Spleen (tissue), 11 donors: ENCODE measurements around the gene ZNF598. TPM values are rescaled to one million over a fixed set of nuclear protein-coding genes. Genes with fewer than 3 reads are reported as not detected.

Experiments used
- DNase-seq: peaks from one replicate; pipeline ENCODE4 v3.0.0-alpha.2; 2020
- H3K27ac ChIP-seq, 8 donors: fragments of 200-600 bp; sonication (generic) in 7 of 8; 1 replicate in 4 of 8; 2 replicates in 4 of 8; pipeline versions ENCODE4 v1.5.0 to v1.8.0; 2016 to 2021; ENCODE audit warnings: inconsistent platforms in 4 of 8, mild to moderate bottlenecking in 4 of 8, moderate library complexity in 1 of 8
- H3K27me3 ChIP-seq, 7 donors: fragments of 200-600 bp; sonication (generic) in 6 of 7; replicated peaks in 1 of 7; 1 replicate in 4 of 7; 2 replicates in 3 of 7; pipeline versions ENCODE4 v1.5.0 to v1.8.0; 2016 to 2021; ENCODE audit warnings: inconsistent platforms in 3 of 7, mild to moderate bottlenecking in 1 of 7
- H3K36me3 ChIP-seq, 6 donors: fragments of 200-600 bp; sonication (generic) in 5 of 6; 1 replicate in 4 of 6; 2 replicates in 2 of 6; pipeline versions ENCODE4 v1.5.0 to v1.8.0; 2016 to 2021; ENCODE audit warnings: inconsistent platforms in 2 of 6
- H3K4me1 ChIP-seq, 6 donors: fragments of 200-600 bp; sonication (generic) in 5 of 6; 1 replicate in 3 of 6; 2 replicates in 3 of 6; pipeline versions ENCODE4 v1.5.0 to v1.8.0; 2016 to 2021; ENCODE audit warnings: inconsistent platforms in 3 of 6
- H3K4me3 ChIP-seq, 8 donors: fragments of 200-600 bp; sonication (generic) in 7 of 8; 1 replicate in 4 of 8; 2 replicates in 4 of 8; pipeline versions ENCODE4 v1.5.0 to v1.8.0; 2016 to 2021; ENCODE audit warnings: inconsistent platforms in 4 of 8, mild to moderate bottlenecking in 4 of 8, moderate library complexity in 2 of 8
- H3K9me3 ChIP-seq, 8 donors: fragments of 200-600 bp; sonication (generic) in 7 of 8; 1 replicate in 4 of 8; 2 replicates in 4 of 8; pipeline versions ENCODE4 v1.5.0 to v1.8.0; 2016 to 2021; ENCODE audit warnings: inconsistent platforms in 4 of 8
- CTCF ChIP-seq, 11 experiments: fragments of 200-600 bp in 7 of 11; fragments of 450-650 bp in 4 of 11; sonication (generic) in 4 of 11; IDR thresholded peaks in 8 of 11; conservative IDR thresholded peaks in 3 of 11; 1 replicate in 7 of 11; 2 replicates in 4 of 11; pipeline versions ENCODE4 v1.4.0 to v1.8.0; 2016 to 2021; ENCODE audit warnings: antibody characterized with exemption in 11 of 11, inconsistent platforms in 4 of 11, mild to moderate bottlenecking in 1 of 11
- POLR2A ChIP-seq, 3 donors: fragments of 450-650 bp; IDR thresholded peaks; one replicate each; pipeline ENCODE4 v1.5.1; 2017; ENCODE audit warnings: antibody characterized with exemption in 3 of 3, mild to moderate bottlenecking in 1 of 3
- POLR2AphosphoS5 ChIP-seq, 3 donors: sonication (generic); formaldehyde crosslinking; IDR thresholded peaks; one replicate each; pipeline ENCODE4 v1.5.1; 2017; ENCODE audit warnings: antibody characterized with exemption in 3 of 3
- WGBS, 5 donors: extraction: QIAGEN DNeasy Blood & Tissue Kit in 3 of 5; methylation state at CpG; one replicate each; pipeline versions ENCODE4 v1.1.5 to v1.1.7; 2013 to 2018; 5-methylcytosine and 5-hydroxymethylcytosine counted together
- intact Hi-C: fragments of 100-400 bp; cut with DNase I; formaldehyde crosslinking; loops from one replicate; pipeline ENCODE4 v1.15.0; 2023; ENCODE audit warnings: low total_unique reads
- polyA plus RNA-seq, 3 donors: library from polyadenylated mRNA; stranded (reverse); fragments of 200-250 nt; gene quantifications; one replicate each; pipeline ENCODE4 v1.2.1, GENCODE V29; 2013
- total RNA-seq, 7 donors: library from RNA; depleted of rRNA in 3 of 7; stranded (reverse); fragments of >200 nt in 3 of 7; fragmentation: NEBNext Ultra II Directional in 4 of 7; extraction: Animal tissue kit (Norgen Biotek cat#: 25700) in 4 of 7; gene quantifications; one replicate each; pipeline versions ENCODE4 v1.1.0 to v1.2.1, GENCODE V29; 2016 to 2021
- donor health status: healthy with polysubstance abuse.
- donor health status: DM: no; HTN: no; CAD: no; lungs with moderate emphysema.
- donor health status: DM: no; HTN: no; CAD: no.
- donor health status: Bipolar disorder and iron deficiency.
- donor health status: healthy.
- donor health status: DM: no; HTN: no; CAD: no.
- donor health status: DM: yes; HTN: yes; CAD: no.

The ZNF598 gene
- total and polyA plus RNA-seq, 10 donors: 21.8 to 56.2 (median 42.0) TPM

DNA sequence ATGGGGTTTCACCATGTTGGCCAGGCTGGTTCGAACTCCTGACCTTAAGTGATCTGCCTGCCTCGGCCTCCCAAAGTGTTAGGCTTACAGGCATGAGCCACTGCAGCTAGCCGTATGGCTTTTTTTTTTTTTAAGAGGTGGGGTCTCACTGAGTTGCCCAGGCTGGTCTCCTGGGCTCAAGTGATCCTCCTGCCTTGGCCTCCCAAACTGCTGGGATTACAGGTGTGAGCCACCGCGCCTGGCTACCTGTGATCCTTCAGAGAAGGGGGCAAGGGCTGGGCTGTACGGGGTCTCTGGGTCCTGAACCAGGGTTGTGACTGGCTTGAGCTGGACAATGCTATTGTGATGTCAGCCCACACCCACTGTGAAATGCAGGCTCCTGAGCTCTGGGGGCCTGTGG lies 43.2 kb downstream of the ZNF598 start, which contains the start of gene RNF151:
RNF151 (plus strand) TSS at position 397 of the 400 bp plus-strand sequence. CDS start 26 bp downstream, outside the sequence.
- TF ChIP-seq CTCF (IDR thresholded peaks at IDR 0.05 in 8 of 11, conservative IDR thresholded peaks at IDR 0.05 in 3 of 11): no peak
- TF ChIP-seq POLR2AphosphoS5 (IDR thresholded peaks at IDR 0.05): no peak
- no peak for TF ChIP-seq POLR2A (IDR thresholded peaks at IDR 0.05)
- Histone ChIP-seq H3K36me3 (peaks cover 0 to 31% (median 19%) of the 10 kb centered on the region in 6 donors), H3K4me1 (peaks cover 27 to 62% (median 53%) of the 10 kb centered on the region in 6 donors), H3K27me3 (no peaks in the 10 kb centered on the region), H3K4me3 (peak within 1 kb of the TSS; percentile 66 to 94 (median 81)), H3K9me3 (no peaks in the 10 kb centered on the region), H3K27ac (peak within 1 kb of the TSS; percentile 80 to 99 (median 98))
- intact Hi-C loops: no loop called here
- WGBS, 5 donors: 92 to 98% (median 96%) methylated on average over 5 to 6 of the region's 6 CpGs
- no peak for DNase-seq

DNA sequence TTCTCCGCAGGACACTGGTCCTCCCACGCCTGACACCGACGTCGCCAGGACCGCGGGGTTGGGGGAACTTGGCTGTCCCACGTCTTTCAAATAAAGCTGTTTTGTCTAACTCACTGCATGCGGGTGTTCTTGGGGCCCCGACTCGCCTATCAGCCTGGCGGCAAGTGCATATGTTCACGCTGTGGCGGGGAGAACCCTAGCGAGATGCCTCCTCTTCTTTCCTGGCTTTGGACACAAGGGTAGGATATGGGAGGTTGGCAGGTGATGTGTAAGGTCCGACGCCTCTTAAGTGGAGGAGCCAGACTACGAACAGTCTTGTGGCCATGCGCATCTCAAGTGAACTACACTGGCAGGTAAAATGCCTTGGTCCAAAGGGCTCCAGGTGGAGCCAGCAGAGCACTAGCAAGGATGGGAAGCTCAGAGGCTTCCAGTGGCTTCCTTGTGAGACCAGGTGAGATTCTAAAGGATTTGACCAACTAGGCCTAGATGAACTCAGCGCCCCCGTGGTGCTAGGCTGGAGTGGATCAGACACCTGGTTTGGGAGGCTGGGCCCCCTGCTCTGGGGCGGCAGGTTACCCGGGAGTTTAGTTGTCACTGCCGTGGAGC lies 44.1 kb downstream of the ZNF598 start:
- H3K27me3 ChIP-seq: no peaks in the 10 kb centered on the region
- TF ChIP-seq POLR2AphosphoS5 (IDR thresholded peaks at IDR 0.05): no peak
- H3K36me3 ChIP-seq: peaks cover 0 to 40% (median 26%) of the 10 kb centered on the region in 6 donors
- H3K27ac ChIP-seq: peak overlapping the region; percentile 80 to 99 (median 98)
- H3K9me3 ChIP-seq: no peaks in the 10 kb centered on the region
- H3K4me1 ChIP-seq: peaks cover 23 to 62% (median 53%) of the 10 kb centered on the region in 6 donors
- 21 to 65% (median 22%) methylated on average over 9 to 24 of the region's 24 CpGs for WGBS, 5 donors
- DNase-seq: no peak
- intact Hi-C loops: no loop called here
- peak overlapping the region; percentile 66 to 94 (median 81) for H3K4me3 ChIP-seq

GRCh38 chr16:1964506-1965395 lies 44.9 kb downstream of the ZNF598 start, which contains the start of gene RPS2:
Gene RPS2, minus strand, starts transcription at chr16:1964826. Its CDS starts 201 bp downstream, at chr16:1964625.
- no peaks in the 10 kb centered on the region for H3K27me3 ChIP-seq
- TF ChIP-seq POLR2A (IDR thresholded peaks at IDR 0.05) (peak; percentile 85 to 92 (median 91)), POLR2AphosphoS5 (IDR thresholded peaks at IDR 0.05) (peak; percentile 99 to 100 (median 100)), CTCF (IDR thresholded peaks at IDR 0.05 in 8 of 11, conservative IDR thresholded peaks at IDR 0.05 in 3 of 11) (peak in 6 of 11 experiments; percentile 5 to 54 (median 38))
- peak within 1 kb of the TSS; percentile 66 to 94 (median 81) for H3K4me3 ChIP-seq
- peak within 1 kb of the TSS; percentile 80 to 99 (median 98) for H3K27ac ChIP-seq
- intact Hi-C loops: no loop called here
- H3K9me3 ChIP-seq: no peaks in the 10 kb centered on the region
- peaks cover 28 to 66% (median 58%) of the 10 kb centered on the region in 6 donors for H3K4me1 ChIP-seq
- WGBS, 5 donors: 0 to 1% (median 0%) methylated on average over 42 to 97 of the region's 97 CpGs
- peak; percentile 99 for DNase-seq
- H3K36me3 ChIP-seq: peaks cover 0 to 40% (median 26%) of the 10 kb centered on the region in 6 donors

DNA sequence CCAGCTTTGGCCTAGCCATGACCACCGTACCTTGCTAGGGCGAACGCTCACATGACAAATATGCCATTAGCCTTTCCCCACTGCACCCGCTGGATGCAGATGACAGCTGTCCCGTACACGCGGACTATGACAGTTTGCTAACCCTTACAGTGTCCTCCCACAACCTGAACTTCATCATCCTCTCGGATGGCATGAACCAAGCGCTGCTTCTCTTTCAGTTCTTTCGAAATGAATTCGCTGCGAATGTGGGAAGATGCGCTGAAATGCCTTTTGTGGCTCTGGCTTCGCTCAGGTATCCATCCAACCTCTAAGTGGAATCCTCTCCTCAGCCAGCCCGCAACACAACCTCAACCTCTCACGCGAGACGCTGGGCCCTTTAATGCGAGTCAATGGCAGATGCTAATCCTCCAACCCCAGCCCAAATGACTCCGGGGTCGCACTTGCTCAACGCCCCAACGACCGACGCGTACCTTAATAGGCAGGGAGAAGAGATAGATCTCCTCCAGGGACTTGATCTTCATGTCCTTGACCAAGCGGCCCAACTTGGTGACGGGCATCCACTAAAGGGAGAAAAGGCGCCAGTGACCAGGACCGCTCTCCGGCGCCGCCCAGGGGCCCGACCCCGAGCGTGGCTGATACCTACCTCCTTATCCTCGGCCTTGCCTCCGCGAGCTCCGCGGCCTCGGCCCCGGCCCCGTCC lies 45.7 kb downstream of the ZNF598 start:
- H3K4me1 ChIP-seq: peaks cover 28 to 74% (median 62%) of the 10 kb centered on the region in 6 donors
- WGBS, 5 donors: 7 to 12% (median 8%) methylated on average over 29 to 44 of the region's 44 CpGs
- H3K27me3 ChIP-seq: no peaks in the 10 kb centered on the region
- peak overlapping the region; percentile 66 to 94 (median 81) for H3K4me3 ChIP-seq
- peak in 1 of 3 donors; percentile 14 for TF ChIP-seq POLR2AphosphoS5 (IDR thresholded peaks at IDR 0.05)
- peak in 1 of 11 experiments; percentile 27 for TF ChIP-seq CTCF (IDR thresholded peaks at IDR 0.05 in 8 of 11, conservative IDR thresholded peaks at IDR 0.05 in 3 of 11)
- TF ChIP-seq POLR2A (IDR thresholded peaks at IDR 0.05): no peak
- intact Hi-C loops: no loop called here
- H3K9me3 ChIP-seq: no peaks in the 10 kb centered on the region
- H3K36me3 ChIP-seq: peaks cover 0 to 40% (median 26%) of the 10 kb centered on the region in 6 donors
- DNase-seq: no peak
- peak overlapping the region; percentile 80 to 99 (median 98) for H3K27ac ChIP-seq
